OCI-LY1 (cell line): ENCODE results near the gene GFRA4.

Experiments
- H2AFZ ChIP-seq: fragments of 200-600 bp; sonication (generic), shearing (Covaris generic); 2 replicates; pipeline ENCODE4 v1.6.0; 2014; ENCODE audit warnings: antibody characterized with exemption, mild to moderate bottlenecking, low read length
- H3F3A ChIP-seq: fragments of 200-600 bp; sonication (generic), shearing (Covaris generic); 2 replicates; pipeline ENCODE4 v1.6.0; 2014; ENCODE audit warnings: mild to moderate bottlenecking, antibody characterized with exemption, low read length, moderate library complexity; ENCODE audit not compliant: insufficient read depth
- H3K27ac ChIP-seq: fragments of 200-600 bp; sonication (generic); 2 replicates; pipeline ENCODE4 v1.5.1; 2014; ENCODE audit warnings: low read length, mixed run types, mild to moderate bottlenecking, low read depth; ENCODE audit not compliant: poor library complexity, severe bottlenecking
- H3K27me3 ChIP-seq: fragments of 200-600 bp; sonication (generic); 2 replicates; pipeline ENCODE4 v1.6.0; 2014; ENCODE audit warnings: antibody characterized with exemption, mild to moderate bottlenecking, low read length, moderate library complexity; ENCODE audit not compliant: insufficient read depth
- H3K36me3 ChIP-seq: fragments of 200-600 bp; sonication (generic); 2 replicates; pipeline ENCODE4 v1.6.1; 2014; ENCODE audit warnings: mild to moderate bottlenecking, antibody characterized with exemption, low read length, moderate library complexity, mixed read lengths; ENCODE audit not compliant: insufficient read depth
- H3K4me1 ChIP-seq: fragments of 200-600 bp; sonication (generic); 2 replicates; pipeline ENCODE4 v1.5.1; 2014; ENCODE audit warnings: mild to moderate bottlenecking, low read length, moderate library complexity; ENCODE audit not compliant: insufficient read depth, severe bottlenecking
- H3K4me2 ChIP-seq: fragments of 200-600 bp; sonication (generic), shearing (Covaris generic); 2 replicates; pipeline ENCODE4 v1.6.1; 2014; ENCODE audit warnings: low read length
- H3K4me3 ChIP-seq: fragments of 200-600 bp; sonication (generic); 2 replicates; pipeline ENCODE4 v1.5.1; 2014; ENCODE audit warnings: low read length, low read depth, mild to moderate bottlenecking, mixed read lengths; ENCODE audit not compliant: poor library complexity, severe bottlenecking
- H3K79me2 ChIP-seq: fragments of 200-600 bp; shearing (Covaris generic); 2 replicates; pipeline ENCODE4 v1.6.1; 2016; ENCODE audit warnings: mixed run types, low read length, mixed read lengths; ENCODE audit not compliant: insufficient read depth
- H3K9ac ChIP-seq: fragments of 200-600 bp; sonication (generic), shearing (Covaris generic); 2 replicates; pipeline ENCODE4 v1.6.1; 2014; ENCODE audit warnings: mild to moderate bottlenecking, low read length, mixed read lengths
- H3K9me2 ChIP-seq: fragments of 200-600 bp; sonication (generic), shearing (Covaris generic); 2 replicates; pipeline ENCODE4 v1.6.1; 2014; ENCODE audit warnings: low read depth, mild to moderate bottlenecking, low read length, mixed read lengths
- H3K9me3 ChIP-seq: fragments of 200-600 bp; shearing (Covaris generic); 2 replicates; pipeline ENCODE4 v1.6.1; 2014; ENCODE audit warnings: low read length, mixed read lengths
- H4K20me1 ChIP-seq: fragments of 200-600 bp; sonication (generic), shearing (Covaris generic); 2 replicates; pipeline ENCODE4 v1.6.0; 2016; ENCODE audit warnings: mild to moderate bottlenecking, low read length; ENCODE audit not compliant: insufficient read depth
- CTCF ChIP-seq: fragments of 200-600 bp; sonication (generic), shearing (Covaris generic); IDR thresholded peaks from 2 replicates; pipeline ENCODE4 v1.5.1; 2017; ENCODE audit warnings: mild to moderate bottlenecking, antibody characterized with exemption, low read length, moderate library complexity, mixed read lengths
- EZH2 ChIP-seq: fragments of 200-600 bp; sonication (generic), shearing (Covaris generic); IDR thresholded peaks from 2 replicates; pipeline ENCODE4 v1.8.0; 2017; ENCODE audit warnings: borderline replicate concordance, mixed run types, mild to moderate bottlenecking, antibody characterized with exemption, low read length, moderate library complexity, mixed read lengths

Gene GFRA4

GRCh38 chr20:3648951-3649350 lies 14.2 kb downstream of the GFRA4 start:
- H3K27me3 ChIP-seq = no peaks in the 10 kb centered on the region; the same call in 1 of the 2 replicates
- no peak overlapping the region for H3K27ac ChIP-seq
- no peaks in the 10 kb centered on the region for H3K36me3 ChIP-seq
- H3K4me1 ChIP-seq = peaks cover 29% of the 10 kb centered on the region
- no peak overlapping the region for H2AFZ ChIP-seq
- no peak overlapping the region for H3K4me2 ChIP-seq
- no peaks in the 10 kb centered on the region for H3K79me2 ChIP-seq
- H3K9me3 ChIP-seq = no peaks in the 10 kb centered on the region
- no peak overlapping the region for H3K4me3 ChIP-seq
- H3K9me2 ChIP-seq = no peaks in the 10 kb centered on the region
- no peaks in the 10 kb centered on the region for H4K20me1 ChIP-seq
- no peak overlapping the region for H3K9ac ChIP-seq
- TF ChIP-seq CTCF = no peak
- TF ChIP-seq EZH2 = no peak
- H3F3A ChIP-seq = no peaks in the 10 kb centered on the region

GRCh38 chr20:3647473-3647872 lies 15.7 kb downstream of the GFRA4 start:
- no peaks in the 10 kb centered on the region for H3K9me2 ChIP-seq
- no peak for TF ChIP-seq EZH2
- TF ChIP-seq CTCF = no peak
- H3K4me1 ChIP-seq = peaks cover 18% of the 10 kb centered on the region
- no peak overlapping the region for H3K4me3 ChIP-seq
- no peaks in the 10 kb centered on the region for H4K20me1 ChIP-seq
- no peaks in the 10 kb centered on the region for H3F3A ChIP-seq
- no peaks in the 10 kb centered on the region for H3K36me3 ChIP-seq
- H3K9me3 ChIP-seq = no peaks in the 10 kb centered on the region
- H2AFZ ChIP-seq = no peak overlapping the region
- no peak overlapping the region for H3K4me2 ChIP-seq
- no peak overlapping the region for H3K9ac ChIP-seq
- no peaks in the 10 kb centered on the region for H3K79me2 ChIP-seq
- no peaks in the 10 kb centered on the region; the same call in 1 of the 2 replicates for H3K27me3 ChIP-seq
- H3K27ac ChIP-seq = no peak overlapping the region

- Histone ChIP-seq H3K4me1 (peaks cover 10% of the 10 kb centered on the region), H3K79me2 (no peaks in the 10 kb centered on the region), H3K27ac (no peak overlapping the region), H2AFZ (no peak overlapping the region), H3K9me3 (no peaks in the 10 kb centered on the region), H4K20me1 (no peaks in the 10 kb centered on the region), H3K4me3 (no peak overlapping the region), H3K9me2 (no peaks in the 10 kb centered on the region), H3K27me3 (no peaks in the 10 kb centered on the region; the same call in 1 of the 2 replicates), H3K9ac (no peak overlapping the region), H3K36me3 (no peaks in the 10 kb centered on the region), H3F3A (no peaks in the 10 kb centered on the region), H3K4me2 (no peak overlapping the region)
- TF ChIP-seq CTCF = no peak
- no peak for TF ChIP-seq EZH2
Observed at GRCh38 chr20:3646651-3647050, 16.5 kb downstream of the GFRA4 start.
